GM19351 (cell line): ENCODE measurements around the gene NREP.

Experiments used
- ATAC-seq: cut with Tn5 transposase; IDR thresholded peaks from one replicate; pipeline ENCODE4 v1.9.1; 2021; ENCODE audit warnings: mild to moderate bottlenecking, moderate library complexity; ENCODE audit not compliant: unreplicated experiment

The NREP gene, protein sequence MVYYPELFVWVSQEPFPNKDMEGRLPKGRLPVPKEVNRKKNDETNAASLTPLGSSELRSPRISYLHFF

GRCh38 chr5:111756581-111757354 lies at the start of gene NREP:
Gene NREP, minus strand, starts transcription at chr5:111757194. Its CDS starts 1,422 bp downstream, at chr5:111755772.
- ATAC-seq = peak; percentile 1

DNA sequence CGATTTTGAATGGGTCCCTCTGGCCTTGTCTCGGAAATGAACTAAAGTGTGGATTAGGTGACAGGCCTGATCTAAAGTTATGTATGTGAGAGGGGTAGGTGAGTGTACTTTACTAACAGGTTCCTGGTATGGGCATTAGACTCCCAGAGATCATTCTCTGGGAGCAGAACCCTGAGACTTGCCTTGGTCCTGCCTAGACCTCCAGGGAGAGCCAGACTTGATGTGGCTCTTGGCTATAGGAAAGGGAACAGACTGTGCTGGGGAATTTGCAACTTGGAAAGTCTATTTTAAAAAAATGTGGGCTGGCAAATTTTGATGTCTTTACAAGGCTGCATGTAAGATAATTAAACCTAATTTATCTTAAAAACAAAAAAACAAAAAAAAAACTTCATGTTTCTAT lies 49.8 kb upstream of the NREP start:
- ATAC-seq = no peak

DNA sequence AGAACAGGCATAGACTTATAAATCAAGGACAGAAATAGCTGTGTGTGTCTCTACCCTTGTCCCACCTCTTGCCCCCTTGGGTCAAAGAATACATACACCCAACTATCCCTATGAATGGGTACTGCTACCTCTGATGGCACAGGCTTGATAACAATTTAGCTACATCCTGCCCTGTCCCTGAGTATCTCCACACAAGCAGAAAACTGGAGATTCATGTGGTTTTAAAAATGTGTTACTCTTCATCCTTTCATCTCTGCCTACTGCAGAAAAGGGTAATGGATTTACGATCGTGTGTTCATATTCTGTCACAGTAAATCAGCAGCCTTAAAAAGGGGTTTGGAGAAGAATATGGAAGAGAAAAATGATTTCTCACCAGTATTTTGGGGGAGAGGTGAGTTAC lies 49.2 kb upstream of the NREP start:
- no peak for ATAC-seq

GRCh38 chr5:111805071-111805470 lies 48.1 kb upstream of the NREP start:
- ATAC-seq = no peak

DNA sequence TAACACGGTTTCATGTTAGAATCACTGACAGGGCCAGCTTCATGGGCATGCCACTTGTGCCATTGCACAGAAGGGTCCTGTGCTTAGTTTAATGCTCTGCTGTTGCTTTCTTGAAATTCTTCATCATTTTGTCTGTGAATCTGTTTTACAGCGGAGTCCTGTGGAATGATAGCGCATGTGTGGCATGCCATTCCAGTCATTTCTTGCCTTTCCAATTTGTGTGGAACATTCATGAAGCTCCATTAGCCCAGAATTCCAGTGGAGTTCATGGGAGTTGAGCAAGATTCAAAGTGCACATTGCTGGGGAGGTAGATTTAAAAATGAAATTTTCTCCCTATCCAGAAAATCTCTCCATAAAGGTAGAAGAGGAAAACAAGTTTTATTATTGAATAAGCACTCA lies 43.4 kb upstream of the NREP start:
- no peak for ATAC-seq

GRCh38 chr5:111795142-111795541 lies 38.1 kb upstream of the NREP start:
- no peak for ATAC-seq

DNA sequence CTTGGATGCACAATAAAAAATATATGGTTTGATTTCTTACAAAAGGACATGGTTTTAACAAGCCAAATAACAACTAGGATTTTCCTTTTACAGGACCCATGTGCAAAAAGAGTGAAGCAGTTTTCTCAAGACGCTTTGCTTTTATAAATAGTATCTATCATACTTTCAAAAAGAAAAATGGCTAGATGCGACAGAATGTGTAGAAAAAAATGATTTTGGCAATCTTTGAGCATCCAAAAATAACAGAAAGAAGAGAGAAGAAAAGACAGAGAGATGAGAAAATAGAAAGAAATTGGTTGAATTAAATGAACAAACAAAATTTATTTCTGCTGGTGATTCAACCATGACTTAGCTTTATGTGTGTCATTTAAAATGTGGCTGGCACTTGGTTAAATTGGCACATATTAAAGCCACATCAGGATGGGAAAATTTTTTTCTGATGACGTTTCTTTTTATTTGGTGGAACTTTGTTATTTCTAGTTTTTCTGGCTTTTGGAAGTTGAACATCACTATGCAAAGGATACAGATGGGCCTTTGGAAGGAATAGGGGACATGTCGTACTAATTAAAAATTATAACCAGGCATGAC lies 35.6 kb upstream of the NREP start:
- no peak for ATAC-seq

GRCh38 chr5:111790295-111790694 lies 33.3 kb upstream of the NREP start:
- no peak for ATAC-seq

GRCh38 chr5:111787006-111787405 lies 30.0 kb upstream of the NREP start:
- ATAC-seq = no peak

- ATAC-seq = no peak
Observed at GRCh38 chr5:111784491-111785181, 27.6 kb upstream of the NREP start.

DNA sequence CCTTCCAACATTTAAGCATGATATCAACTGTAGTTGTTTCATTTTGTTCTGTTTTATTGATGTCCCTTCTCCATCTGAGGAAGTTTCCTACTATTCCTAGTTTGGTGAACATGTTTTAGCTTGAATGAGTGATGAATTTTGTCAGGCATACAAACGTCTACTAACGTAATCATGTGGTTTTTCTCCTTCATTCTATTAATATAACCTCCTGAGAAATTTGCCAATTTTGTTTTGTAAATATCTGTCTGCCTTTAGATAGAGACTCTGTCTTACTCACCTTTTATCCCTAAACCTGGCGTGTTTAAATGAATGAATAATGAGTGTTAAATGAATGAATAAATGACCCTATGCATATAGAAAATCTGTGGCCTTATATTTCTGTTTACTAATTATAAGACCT lies 26.5 kb upstream of the NREP start:
- no peak for ATAC-seq

- ATAC-seq = no peak
Observed at GRCh38 chr5:111782216-111782615, 25.2 kb upstream of the NREP start.

DNA sequence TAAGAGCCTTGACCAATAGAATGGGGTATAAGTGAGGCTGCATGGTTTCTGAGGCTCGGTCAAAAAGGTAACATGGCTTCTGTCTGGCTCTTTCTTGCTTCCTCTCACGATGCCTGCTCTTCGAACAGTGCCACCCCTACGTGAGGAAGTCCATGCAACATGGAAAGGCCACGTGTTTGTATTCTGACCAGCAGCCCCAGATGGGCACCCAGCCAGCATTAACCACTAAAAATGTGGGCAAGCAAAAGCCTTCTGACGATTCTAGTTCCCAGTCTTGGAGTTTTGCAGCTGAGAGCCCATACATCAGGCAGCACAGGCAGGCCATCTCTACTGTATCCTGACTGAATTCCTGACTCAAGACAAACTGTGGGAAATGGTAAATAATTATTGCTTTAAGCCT lies 24.2 kb upstream of the NREP start:
- ATAC-seq = no peak

GRCh38 chr5:111779922-111780292 lies 22.9 kb upstream of the NREP start:
- ATAC-seq = no peak

DNA sequence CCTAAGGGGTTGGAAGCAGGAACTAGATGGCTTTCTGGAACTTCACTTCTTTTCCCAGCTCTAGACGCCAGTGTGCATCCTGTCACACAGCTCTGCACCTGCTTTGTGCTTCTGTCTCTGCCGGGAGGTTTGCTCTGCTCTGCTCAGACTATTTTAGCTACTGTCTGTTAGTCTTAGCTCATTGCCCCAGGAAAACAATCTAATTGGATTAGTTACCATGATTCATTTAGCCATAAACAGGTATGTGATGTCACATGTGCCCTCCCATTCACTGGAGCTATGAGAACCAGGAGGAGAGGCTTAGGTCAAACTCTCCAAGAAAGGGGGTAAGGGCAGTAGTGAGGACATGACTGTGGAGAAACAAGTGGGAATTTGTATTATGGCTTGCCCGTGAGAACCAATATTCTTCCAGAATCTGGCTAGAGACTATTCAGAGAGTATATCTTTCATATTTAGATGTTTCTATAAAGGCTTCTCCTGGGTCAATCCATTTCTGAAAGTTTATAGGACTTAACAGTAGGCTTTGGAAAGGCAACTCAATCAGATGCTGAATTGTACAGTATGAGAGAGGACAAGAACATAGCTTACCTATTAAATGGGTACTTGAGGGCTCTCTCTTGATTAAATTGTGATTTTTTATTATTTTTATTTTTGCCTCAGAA lies 22.4 kb upstream of the NREP start:
- ATAC-seq = no peak

DNA sequence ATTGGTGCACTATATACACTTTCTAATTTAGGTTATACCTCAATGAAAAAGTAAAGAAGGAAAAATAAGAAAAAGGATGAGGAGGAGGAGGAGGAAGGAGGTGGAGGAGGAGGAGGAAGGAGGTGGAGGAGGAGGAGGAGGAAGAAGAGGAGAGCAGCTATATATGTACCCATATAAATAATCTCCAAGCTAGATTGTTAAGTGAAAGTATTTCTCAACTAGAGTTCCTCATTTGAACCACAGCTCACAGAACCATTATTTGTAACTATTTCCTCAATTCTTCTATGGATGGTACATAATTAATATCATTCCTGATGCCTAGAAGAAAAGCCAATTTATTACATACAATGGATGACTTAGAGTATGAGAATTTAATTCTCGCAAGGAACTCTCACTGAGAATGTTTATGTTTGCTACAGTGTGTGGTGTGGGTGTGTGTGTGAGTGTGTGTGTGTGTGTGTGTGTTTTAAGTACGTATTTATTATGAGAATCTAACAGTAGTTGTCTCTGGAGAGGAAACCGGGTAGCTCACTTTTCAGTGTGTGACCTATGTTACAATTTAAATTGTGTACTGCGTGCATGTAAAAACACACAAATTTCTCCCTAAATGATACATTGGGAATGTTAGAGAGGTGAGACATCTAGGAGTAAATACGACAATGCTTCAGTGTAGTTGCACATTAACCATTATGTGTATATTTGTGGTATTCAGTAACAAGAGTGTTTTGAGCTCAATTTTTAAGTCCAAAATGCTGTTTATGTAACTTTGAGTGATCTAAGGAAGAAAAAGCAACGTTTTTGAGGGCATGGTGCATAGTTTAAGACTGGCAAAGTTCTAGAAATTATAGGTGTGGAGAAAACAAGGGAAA lies 20.2 kb upstream of the NREP start:
- no peak for ATAC-seq

- no peak for ATAC-seq
Observed at GRCh38 chr5:111775224-111775623, 18.2 kb upstream of the NREP start.

DNA sequence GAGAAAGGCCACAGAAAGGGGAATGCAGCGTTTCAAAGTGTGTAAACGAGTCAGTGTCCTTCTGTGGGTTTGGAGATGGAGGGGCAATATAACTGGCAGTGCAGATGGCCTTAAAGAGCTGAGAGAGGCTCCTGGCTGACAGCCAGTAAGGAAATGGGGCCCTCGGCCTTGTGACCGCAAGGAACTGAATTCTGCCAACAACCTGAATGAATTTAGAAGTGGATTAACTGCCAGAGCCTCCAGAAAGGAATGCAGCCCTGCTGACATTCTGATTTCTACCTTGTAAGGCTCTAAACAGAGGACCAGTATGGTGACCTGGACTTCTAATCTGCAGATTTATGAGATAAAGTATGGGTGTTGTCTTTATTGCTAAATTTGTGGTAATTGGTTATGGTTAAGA lies 17.5 kb upstream of the NREP start:
- ATAC-seq = peak; percentile 47

DNA sequence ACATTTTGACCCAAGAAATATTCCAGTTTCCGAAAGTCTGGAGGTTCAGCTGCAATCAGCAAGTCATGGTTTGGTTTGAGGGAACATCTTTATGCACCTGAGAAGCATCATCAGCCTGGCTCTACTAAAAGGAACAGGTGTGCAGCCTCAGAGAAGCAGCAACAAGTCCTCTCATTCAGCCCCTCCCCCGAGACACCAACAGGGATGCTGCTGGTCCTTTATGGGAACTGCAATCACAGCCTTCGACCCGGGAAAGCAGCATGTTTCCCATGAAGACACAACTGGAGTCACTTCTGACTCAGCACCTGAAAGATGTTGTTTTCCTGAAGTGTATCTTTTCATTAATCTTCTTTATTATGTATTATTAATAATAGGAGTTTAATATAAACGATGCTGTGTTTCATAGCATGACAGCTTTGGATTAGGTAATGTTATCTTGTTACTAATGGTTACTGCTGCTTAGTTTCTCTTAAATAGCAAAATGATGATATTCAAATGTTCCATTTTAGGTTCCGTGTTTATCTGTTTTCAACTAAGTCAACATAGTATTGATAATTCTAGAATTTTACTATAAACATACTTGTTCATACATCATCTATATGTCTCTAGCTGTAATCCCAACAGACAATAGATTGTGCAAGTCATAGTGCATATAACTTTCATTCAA lies 15.6 kb upstream of the NREP start:
- no peak for ATAC-seq

- ATAC-seq = no peak
Observed at GRCh38 chr5:111769541-111769940, 12.5 kb upstream of the NREP start.
